Neutrophil (primary cell): ENCODE measurements around the gene EVC.

Source experiments
- H3K27ac ChIP-seq: fragments of 200-600 bp; sonication (generic); 2 replicates; pipeline ENCODE4 v1.5.1; 2016; ENCODE audit warnings: mild to moderate bottlenecking, moderate library complexity
- H3K27me3 ChIP-seq: fragments of 200-600 bp; sonication (generic); 2 replicates; pipeline ENCODE4 v1.6.0; 2016; ENCODE audit warnings: mild to moderate bottlenecking
- H3K36me3 ChIP-seq: fragments of 200-600 bp; sonication (generic); 2 replicates; pipeline ENCODE4 v1.5.1; 2017
- H3K4me1 ChIP-seq, 2 experiments: fragments of 200-600 bp in 1 of 2; sonication (generic) in 1 of 2; 1 replicate in 1 of 2; 2 replicates in 1 of 2; pipeline versions ENCODE4 v1.5.1 to v1.6.1; 2013 to 2016; ENCODE audit warnings: low read depth in 1 of 2, low read length in 1 of 2, mild to moderate bottlenecking in 1 of 2, moderate library complexity in 1 of 2; ENCODE audit not compliant: control insufficient read depth in 1 of 2, insufficient read depth in 1 of 2
- H3K4me3 ChIP-seq, 2 experiments: fragments of 200-600 bp in 1 of 2; sonication (generic) in 1 of 2; 1 replicate in 1 of 2; 2 replicates in 1 of 2; pipeline ENCODE4 v1.5.1; 2013 to 2016; ENCODE audit warnings: low read depth in 1 of 2, low read length in 1 of 2, mild to moderate bottlenecking in 1 of 2, moderate library complexity in 1 of 2
- H3K9me3 ChIP-seq: fragments of 200-600 bp; sonication (generic); 2 replicates; pipeline ENCODE4 v1.5.1; 2016
- CTCF ChIP-seq: fragments of 200-600 bp; sonication (generic); IDR thresholded peaks from 2 replicates; pipeline ENCODE4 v1.5.1; 2016; ENCODE audit warnings: antibody characterized with exemption

Gene EVC

DNA sequence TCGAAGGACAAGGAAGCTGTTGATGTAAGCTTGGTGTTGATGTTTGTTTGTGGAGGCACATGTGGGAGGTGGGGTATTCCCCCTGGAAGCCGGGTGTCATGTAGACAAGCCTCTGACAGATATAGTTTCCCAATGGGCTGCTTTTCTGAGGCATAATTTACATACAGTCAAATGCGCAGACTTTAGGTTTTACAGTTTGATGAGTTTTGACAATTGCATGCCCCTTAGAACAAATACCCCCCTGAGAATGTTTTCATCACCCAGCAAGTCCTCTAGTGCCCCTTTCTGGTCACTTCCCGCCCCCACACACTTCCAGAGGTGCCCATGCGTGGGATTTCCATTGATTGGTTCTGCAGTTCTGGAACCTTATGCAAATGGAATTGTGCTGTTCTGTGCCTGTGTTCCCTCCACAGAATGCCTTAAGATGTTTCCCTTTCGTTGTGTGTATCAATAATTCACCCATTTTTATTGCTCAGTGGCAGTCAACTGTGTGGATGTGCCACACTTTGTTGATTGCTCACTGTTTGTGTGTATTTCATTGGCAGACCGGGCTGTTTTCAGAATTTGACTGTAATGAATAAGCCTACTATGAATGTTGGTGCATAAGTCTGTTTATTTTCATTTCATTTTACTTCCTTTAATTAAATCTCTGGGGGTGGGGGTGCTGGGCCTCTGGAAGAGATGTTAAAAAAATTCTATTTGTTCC lies 8.5 kb downstream of the EVC start:
- no peak for TF ChIP-seq CTCF
- Histone ChIP-seq H3K4me3 (no peak overlapping the region), H3K9me3 (no peaks in the 10 kb centered on the region), H3K27me3 (no peaks in the 10 kb centered on the region), H3K27ac (no peak overlapping the region), H3K36me3 (no peaks in the 10 kb centered on the region), H3K4me1 (no peaks in the 10 kb centered on the region)

DNA sequence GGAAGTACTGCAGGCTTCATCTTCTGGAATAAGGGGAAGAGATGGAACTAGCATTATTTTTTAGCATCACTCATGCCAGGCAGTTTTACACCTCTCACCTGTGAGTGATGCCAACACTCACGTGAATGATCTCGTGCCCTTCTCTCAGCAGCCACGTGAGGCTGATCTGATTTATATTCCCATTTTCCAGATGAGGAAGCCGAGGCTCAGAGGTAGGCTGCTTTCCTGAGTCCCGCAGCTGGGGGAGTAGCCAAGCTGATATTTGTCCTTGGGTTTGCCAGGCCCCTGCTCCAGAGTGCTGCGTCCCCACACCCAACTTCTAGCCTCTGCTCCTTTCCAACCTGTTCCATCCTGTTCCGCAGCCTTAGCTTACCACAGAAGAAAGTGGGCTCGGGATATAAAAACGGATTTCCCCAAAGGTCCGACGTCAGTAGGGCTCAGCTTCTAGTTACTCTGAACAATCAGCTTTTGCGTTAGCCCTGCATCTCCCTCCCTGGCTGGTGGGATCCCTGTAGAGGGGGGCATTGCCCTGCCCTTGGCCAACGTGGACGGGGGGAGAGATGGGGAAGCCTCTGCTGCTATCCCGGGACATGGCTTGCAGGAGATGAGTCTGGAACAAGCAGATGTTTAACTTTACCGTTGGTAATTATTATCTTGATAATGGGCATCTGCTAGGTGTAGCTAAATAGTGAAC lies 9.3 kb downstream of the EVC start:
- Histone ChIP-seq H3K4me3 (no peak overlapping the region), H3K4me1 (no peaks in the 10 kb centered on the region), H3K27ac (no peak overlapping the region), H3K27me3 (no peaks in the 10 kb centered on the region), H3K9me3 (no peaks in the 10 kb centered on the region), H3K36me3 (no peaks in the 10 kb centered on the region)
- no peak for TF ChIP-seq CTCF

DNA sequence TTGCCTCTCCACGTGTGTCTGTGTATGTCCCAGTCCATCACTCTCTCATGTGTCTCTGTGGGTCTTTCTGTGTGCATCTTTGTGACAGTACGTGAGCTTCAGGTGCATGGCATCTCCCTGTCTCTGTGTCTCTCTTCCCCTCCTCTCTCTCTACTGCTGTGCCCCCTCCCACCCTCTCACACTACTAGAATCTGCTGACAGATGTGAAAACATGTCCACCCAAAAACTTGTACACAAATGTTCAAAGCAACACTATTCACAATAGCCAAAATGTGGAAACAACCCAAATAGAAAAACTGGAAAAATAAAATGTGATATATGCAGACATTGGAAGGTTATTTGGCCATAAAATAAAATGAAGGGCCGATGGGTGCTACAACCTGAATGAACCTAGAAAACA lies 10.0 kb downstream of the EVC start:
- H3K36me3 ChIP-seq, result no peaks in the 10 kb centered on the region
- H3K4me3 ChIP-seq, result no peak overlapping the region
- no peaks in the 10 kb centered on the region for H3K4me1 ChIP-seq
- TF ChIP-seq CTCF, result no peak
- no peaks in the 10 kb centered on the region for H3K9me3 ChIP-seq
- H3K27ac ChIP-seq, result no peak overlapping the region
- H3K27me3 ChIP-seq, result no peaks in the 10 kb centered on the region

- Histone ChIP-seq H3K9me3 (no peaks in the 10 kb centered on the region), H3K27me3 (no peaks in the 10 kb centered on the region), H3K36me3 (no peaks in the 10 kb centered on the region), H3K4me1 (no peaks in the 10 kb centered on the region), H3K27ac (no peak overlapping the region), H3K4me3 (no peak overlapping the region)
- TF ChIP-seq CTCF, result no peak
These were observed 10.9 kb downstream of the EVC start for GRCh38 chr4:5721923-5722322.

DNA sequence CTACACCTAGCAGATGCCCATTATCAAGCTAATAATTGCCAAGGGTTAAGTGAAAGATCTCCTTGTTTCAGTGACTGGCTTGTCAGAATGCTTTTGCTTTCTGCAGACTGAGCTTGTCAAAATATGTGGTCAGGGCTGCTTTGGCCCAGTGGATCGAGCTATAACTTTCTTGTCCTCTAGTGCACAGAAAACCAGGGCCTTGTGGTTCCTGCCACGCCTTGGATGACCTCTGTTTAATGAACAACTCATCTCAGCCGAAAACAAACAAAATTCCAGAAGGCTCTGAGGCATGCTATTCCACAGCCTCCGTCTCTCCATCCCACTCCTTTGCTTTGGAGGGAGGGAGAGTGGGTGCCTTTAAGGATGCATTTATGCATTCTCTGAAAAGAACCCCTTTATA lies 11.3 kb downstream of the EVC start:
- H3K4me3 ChIP-seq, result no peak overlapping the region
- no peak overlapping the region for H3K27ac ChIP-seq
- no peaks in the 10 kb centered on the region for H3K27me3 ChIP-seq
- no peak for TF ChIP-seq CTCF
- H3K36me3 ChIP-seq, result no peaks in the 10 kb centered on the region
- H3K4me1 ChIP-seq, result no peaks in the 10 kb centered on the region
- H3K9me3 ChIP-seq, result no peaks in the 10 kb centered on the region
